Ascending aorta (tissue), 2 donors: Measurements from ENCODE around the gene ADGRA1. TPM values are rescaled to one million over a fixed set of nuclear protein-coding genes. Genes with fewer than 3 reads are reported as not detected.
"Not testable (repeated sequence)": the region's sequence is repeated elsewhere in the genome, so short reads cannot be mapped to it uniquely, and the experiment has no call there.

Source experiments
- DNase-seq, 2 donors: peaks; one replicate each; pipeline ENCODE4 v3.0.0-alpha.2; 2019; ENCODE audit warnings: low spot score in 2 of 2
- H3K27ac ChIP-seq, 2 donors: fragments of 200-600 bp; sonication (generic); one replicate each; pipeline ENCODE4 v1.5.1; 2016 to 2017; ENCODE audit warnings: mild to moderate bottlenecking in 1 of 2
- H3K27me3 ChIP-seq: fragments of 200-600 bp; sonication (generic); one replicate; pipeline ENCODE4 v1.5.1; 2017
- H3K36me3 ChIP-seq, 2 donors: fragments of 200-600 bp; sonication (generic); one replicate each; pipeline ENCODE4 v1.5.1; 2016
- H3K4me1 ChIP-seq, 2 donors: fragments of 200-600 bp; sonication (generic); one replicate each; pipeline ENCODE4 v1.5.1; 2016 to 2017; ENCODE audit warnings: mild to moderate bottlenecking in 1 of 2
- H3K4me3 ChIP-seq, 2 donors: fragments of 200-600 bp; sonication (generic); one replicate each; pipeline ENCODE4 v1.5.1; 2016 to 2017; ENCODE audit warnings: mild to moderate bottlenecking in 1 of 2
- H3K9me3 ChIP-seq, 2 donors: fragments of 200-600 bp; sonication (generic); one replicate each; pipeline ENCODE4 v1.5.1; 2016
- CTCF ChIP-seq, 3 experiments: fragments of 200-600 bp in 2 of 3; fragments of 450-650 bp in 1 of 3; sonication (generic) in 2 of 3; IDR thresholded peaks; one replicate each; pipeline ENCODE4 v1.5.1; 2016 to 2019; ENCODE audit warnings: antibody characterized with exemption in 3 of 3, mild to moderate bottlenecking in 1 of 3, moderate library complexity in 1 of 3
- intact Hi-C: fragments of 100-400 bp; cut with DNase I; formaldehyde crosslinking; loops from one replicate; pipeline ENCODE4 v1.15.1; 2023
- total RNA-seq: library from RNA; depleted of rRNA; stranded (reverse); fragments of >200 nt; gene quantifications from one replicate; pipeline ENCODE4 v1.1.0, GENCODE V29; 2016

Gene ADGRA1
- total RNA-seq, 1 donor from 2014 or later: not detected

- no peak overlapping the region for H3K4me3 ChIP-seq
- intact Hi-C loops: no loop called here
- TF ChIP-seq CTCF (IDR thresholded peaks at IDR 0.05): no peak
- no peaks in the 10 kb centered on the region for H3K36me3 ChIP-seq
- no peaks in the 10 kb centered on the region for H3K9me3 ChIP-seq
- no peaks in the 10 kb centered on the region for H3K27me3 ChIP-seq
- no peaks in the 10 kb centered on the region for H3K4me1 ChIP-seq
- H3K27ac ChIP-seq: no peak overlapping the region
- DNase-seq: no peak
Observed at GRCh38 chr10:133133471-133134231, 45.9 kb downstream of the ADGRA1 start.

- intact Hi-C loops: no loop called here
- Histone ChIP-seq H3K4me3 (no peak overlapping the region), H3K27ac (no peak overlapping the region), H3K9me3 (no peaks in the 10 kb centered on the region), H3K4me1 (no peaks in the 10 kb centered on the region), H3K36me3 (no peaks in the 10 kb centered on the region), H3K27me3 (no peaks in the 10 kb centered on the region)
- TF ChIP-seq CTCF (IDR thresholded peaks at IDR 0.05): no peak
- no peak for DNase-seq
Observed at GRCh38 chr10:133134411-133135115, 46.8 kb downstream of the ADGRA1 start.

GRCh38 chr10:133135116-133135465 lies 47.4 kb downstream of the ADGRA1 start:
- DNase-seq: no peak
- Histone ChIP-seq H3K9me3 (no peaks in the 10 kb centered on the region), H3K36me3 (no peaks in the 10 kb centered on the region), H3K27me3 (no peaks in the 10 kb centered on the region), H3K4me3 (no peak overlapping the region), H3K4me1 (no peaks in the 10 kb centered on the region), H3K27ac (no peak overlapping the region)
- intact Hi-C loops: no loop called here
- no peak for TF ChIP-seq CTCF (IDR thresholded peaks at IDR 0.05)

GRCh38 chr10:133137486-133138145 lies 49.9 kb downstream of the ADGRA1 start:
- intact Hi-C loops, H3K36me3 ChIP-seq, H3K4me3 ChIP-seq, H3K27me3 ChIP-seq, H3K27ac ChIP-seq, H3K9me3 ChIP-seq, H3K4me1 ChIP-seq: not testable (repeated sequence)
- peak in 1 of 2 donors; percentile 48 for DNase-seq

GRCh38 chr10:133139551-133140065 lies 51.9 kb downstream of the ADGRA1 start:
- Histone ChIP-seq H3K36me3 (no peaks in the 10 kb centered on the region), H3K4me1 (no peaks in the 10 kb centered on the region), H3K27ac (no peak overlapping the region), H3K9me3 (no peaks in the 10 kb centered on the region), H3K27me3 (no peaks in the 10 kb centered on the region), H3K4me3 (no peak overlapping the region)
- no peak for DNase-seq
- intact Hi-C loops: no loop called here
- no peak for TF ChIP-seq CTCF (IDR thresholded peaks at IDR 0.05)
